ENCODE data around the gene SLC25A21.

The SLC25A21 gene

DNA sequence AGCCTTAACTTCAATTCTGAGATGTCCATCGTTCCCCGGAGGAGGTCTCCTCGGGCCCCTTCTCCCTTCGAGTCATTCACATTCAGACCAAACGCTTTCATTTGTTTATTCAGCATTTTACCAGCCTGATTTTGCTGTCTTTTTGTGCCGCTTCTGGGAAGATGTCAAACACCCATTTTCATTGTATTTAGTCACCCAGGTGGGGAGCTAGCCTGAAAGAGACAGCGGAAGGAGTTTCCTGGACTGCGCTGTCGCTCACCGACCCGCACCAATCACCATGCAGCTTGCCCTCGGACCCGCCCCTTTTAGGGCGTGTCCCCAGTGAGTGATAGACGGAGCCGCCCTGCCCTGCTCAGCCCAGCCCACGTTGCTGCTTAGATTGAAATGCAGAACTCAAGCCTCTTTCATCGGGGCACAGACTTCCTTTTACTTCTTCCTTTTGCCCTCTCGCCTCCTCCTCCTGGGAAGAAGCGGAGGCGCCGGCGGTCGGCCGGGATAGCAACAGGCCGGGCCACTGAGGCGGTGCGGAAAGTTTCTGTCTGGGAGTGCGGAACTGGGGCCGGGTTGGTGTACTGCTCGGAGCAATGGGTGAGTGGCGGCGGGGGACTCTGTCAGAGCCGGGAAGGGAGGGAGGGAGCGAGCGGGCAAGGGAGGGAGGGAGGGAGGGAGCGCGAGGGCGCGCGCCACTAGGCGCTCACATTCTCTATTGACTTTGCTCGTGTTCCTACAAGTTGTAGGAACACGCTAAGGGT lies 510.7 kb downstream of the SLC25A21 start, which contains the start of gene PAX9:
Gene PAX9 (plus strand): TSS at position 355 of the 752 bp plus-strand sequence. CDS start 230 bp downstream, at position 585.
- ATAC-seq (peak; percentile 58), DNase-seq (peak; percentile 46)

DNA sequence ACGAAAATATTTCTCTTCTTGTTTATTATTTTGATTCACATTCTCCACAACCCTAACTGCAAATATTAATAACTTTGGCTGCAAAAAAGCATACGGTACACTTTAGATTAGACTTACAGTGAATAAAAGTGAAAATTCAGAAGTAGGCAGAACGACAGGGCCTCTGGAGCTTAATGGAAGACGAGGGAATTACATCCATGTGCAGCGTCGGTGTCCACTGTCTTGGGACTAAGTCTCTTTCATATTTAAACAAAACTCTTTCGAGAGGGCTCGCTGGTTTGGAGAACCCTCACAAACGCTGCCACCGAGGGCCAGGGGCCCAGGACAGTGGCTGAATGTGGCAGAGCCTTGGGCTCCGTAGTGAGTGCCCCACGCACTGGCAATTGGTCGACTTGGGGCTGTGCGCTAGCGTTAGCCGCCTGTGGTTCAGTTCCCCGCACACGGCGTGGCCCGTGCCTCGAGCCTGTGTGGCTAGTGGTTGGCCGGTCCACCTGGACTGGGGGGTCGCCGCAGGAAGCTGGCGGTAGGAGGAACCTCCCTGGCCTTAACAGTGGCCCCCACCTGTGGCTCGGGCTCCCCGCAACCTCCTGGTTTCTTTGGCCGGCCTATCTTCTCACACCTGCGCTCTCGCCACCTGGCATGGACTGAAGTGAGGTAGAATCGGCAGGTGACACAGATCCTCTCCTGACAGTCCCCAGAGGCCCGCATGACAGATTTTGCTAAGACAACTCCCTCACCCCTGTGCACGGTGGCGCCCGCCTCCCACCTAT lies 511.5 kb downstream of the SLC25A21 start:
- ATAC-seq: no peak
- DNase-seq: no peak

DNA sequence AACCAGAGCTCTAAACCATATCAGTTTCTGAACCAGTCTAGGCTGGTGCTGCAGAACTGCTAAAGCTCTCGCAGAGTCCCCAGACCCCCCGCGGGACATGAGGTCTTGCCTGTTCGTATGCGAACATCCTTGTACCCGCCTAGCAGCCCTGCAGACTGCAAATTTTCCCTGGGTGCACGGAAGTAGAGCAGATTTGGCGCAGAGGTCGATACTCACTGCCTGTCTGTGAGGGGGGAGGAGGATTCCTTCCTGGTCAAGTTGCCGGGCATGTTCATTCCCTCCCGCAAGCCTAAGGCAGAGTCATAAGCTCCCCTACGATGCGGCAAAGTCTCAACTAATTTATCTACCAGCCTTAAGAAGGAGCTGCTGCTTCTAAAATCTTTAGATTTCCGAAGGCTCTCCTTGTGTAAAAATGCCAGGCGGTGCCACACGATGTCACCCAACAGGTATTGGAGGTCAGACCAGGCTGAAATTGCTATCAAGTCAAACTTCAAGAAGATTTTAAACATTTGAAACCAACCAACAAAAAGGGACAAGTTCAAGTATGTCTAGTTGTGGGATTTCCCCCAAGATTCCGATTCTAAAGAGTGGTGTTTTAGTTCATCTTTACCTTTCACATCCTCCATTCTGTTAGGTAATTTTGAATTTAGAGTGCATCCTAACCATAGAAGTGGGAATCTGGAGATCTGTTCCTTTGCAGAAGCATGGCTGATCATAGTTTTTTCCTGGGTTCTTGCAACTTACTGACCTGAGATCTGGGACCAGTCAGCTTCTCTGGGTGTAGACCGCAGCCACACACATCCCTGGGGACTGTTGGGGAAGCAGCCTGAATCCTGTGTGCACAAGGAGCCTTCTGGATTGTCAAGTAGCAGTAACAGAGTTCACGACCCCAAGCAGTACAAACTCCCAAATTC lies 512.3 kb downstream of the SLC25A21 start:
- ATAC-seq (no peak), DNase-seq (no peak)

DNA sequence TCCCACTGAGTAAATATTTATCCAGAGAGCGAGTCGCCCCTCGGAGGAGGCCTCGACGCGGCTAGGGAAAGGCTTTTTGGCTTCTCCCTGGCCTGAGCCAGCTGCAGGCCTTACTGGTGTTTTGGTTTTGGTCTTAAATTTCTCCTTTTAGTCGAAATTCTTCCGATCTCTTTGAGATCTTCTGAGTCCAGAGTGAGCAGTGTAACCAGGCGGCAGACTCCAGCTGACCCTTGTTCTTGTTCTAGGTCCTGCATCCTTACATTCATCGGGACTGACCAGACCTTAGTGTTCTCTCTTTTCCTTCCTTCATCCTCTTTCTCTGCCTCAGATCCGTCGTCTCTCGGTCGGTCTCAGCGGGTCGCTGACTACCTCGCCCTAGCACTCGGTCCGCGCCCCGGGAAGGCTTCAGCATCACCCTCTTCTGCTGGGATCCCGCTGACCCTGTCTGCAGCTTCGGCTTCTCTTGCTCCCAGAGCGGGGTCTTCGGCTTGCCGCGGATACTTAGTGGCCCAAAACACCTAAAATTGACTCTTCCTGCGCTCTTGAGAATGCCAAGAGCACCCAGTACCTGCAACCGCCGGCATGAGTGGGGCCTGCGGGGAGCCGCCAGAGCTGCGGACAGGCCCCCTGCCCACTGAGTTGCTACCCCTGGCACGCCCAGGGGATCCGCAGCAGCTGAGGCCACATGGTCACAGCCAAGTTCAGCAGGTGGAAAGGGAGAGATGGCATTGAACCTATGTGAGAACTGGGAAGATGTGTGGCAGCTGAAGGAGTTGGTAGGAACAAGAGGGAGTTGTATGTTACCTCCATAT lies 513.2 kb downstream of the SLC25A21 start:
- ATAC-seq (no peak), DNase-seq (no peak)

DNA sequence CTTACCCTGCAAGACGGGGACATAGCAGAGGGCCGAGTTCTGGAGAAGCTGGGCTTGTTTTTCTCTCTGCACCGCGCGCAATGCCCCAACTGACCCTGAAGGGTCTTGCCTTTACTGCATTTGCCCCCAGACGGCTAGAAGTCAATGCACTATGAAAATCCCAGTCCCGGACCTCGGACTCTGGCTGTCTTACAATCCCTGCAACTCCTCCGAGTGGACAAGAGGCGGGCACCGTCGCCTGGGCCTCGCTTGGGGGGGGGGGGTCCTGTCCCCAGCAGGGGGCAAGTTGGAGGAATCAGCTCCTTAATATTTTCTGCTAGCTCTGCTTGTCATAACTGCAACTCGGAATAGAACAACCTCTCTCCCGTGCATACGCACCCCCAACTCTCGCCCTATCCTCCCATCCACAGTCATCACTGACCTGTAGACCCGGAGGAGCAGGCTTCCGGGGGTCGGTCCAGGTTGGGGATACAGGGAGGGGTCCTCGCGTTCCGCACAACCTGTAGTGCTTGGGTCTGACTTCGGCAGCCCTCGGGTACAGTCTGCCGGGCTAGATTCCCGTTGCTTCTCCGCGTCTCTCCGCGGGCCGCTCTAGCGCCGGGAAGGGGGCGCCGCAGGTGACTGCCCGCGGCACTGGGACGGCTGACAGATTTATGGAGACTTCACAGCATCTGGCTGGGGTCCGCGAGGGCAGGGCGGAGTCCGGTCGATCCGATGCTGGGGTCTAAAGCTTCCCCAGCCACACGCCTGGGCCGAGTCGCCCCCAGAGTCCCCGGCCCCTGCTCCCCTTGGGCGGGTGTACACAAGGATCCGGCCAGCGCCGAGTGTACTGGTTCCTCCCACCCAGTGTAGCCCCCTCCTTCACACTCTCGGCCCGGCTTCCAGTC lies 514.0 kb downstream of the SLC25A21 start:
- ATAC-seq (no peak), DNase-seq (no peak)

DNA sequence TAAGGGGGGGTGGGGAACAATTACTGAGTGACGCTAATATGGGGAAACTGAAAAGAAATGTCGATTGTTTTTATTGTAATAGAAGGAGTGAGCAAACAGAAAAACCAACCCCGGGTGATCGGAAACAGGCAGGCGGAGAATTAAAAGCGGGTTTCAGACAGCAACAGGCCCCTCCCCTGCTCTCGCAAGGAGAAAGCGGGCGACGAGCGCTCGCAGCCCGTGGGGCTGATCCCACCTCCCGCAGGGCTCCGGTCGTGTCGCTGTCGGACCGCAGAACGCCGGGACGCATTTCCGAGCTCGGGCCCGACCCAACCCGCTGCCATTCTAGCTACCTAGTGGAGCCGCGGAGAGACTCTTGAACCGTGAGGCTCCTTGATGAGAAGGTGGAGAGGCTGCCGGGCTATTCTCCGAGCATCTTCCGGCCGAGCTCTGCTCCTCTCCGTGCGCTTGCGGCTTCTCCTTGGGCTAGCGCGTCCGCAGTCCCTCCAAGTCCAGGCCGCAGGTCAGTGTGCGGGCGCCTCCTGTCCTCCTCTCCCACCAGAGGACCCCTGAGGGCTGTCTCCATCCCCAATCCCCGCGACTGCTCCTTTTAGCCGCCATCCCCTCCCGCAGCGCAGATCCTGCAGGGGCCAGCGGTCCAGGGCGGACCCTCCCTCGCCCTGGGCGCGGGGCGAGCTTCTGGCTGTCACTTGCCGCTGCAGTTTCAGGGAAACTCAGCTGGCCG lies 514.8 kb downstream of the SLC25A21 start:
- ATAC-seq (no peak), DNase-seq (no peak)

DNA sequence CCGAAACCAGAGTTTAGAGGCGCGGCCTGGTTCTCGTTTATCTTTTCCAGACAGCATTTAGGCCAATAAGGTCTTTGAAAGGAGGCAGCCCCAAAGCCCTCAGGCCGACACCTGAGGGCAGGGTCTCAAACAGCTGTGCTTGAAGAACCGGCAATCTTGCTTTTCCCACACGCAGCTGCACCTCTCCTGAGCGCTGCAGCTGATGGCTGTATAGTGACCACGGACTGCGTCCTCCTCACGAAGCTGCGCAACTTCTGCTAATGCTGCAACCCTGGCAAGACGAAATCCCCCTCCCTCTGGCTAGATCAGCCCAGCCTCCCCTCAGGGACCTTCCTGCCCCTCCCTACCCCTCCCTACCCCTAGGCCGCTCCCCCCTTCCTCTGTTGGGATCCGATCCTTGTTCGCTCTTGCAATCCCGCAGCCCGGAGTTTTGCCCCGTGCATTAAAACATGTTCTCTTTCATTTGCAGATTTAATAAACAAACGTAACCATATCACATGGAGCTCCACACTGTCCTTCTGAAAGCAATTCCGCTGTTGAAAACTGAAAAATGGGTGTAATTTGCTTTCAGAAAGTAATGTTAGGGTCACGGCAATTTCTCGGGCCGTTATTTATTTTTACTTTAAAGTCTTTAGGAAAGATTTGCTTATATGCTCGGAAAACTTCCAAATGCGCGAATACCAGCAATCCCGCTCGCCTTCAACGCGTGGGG lies 515.6 kb downstream of the SLC25A21 start:
- no peak for DNase-seq

DNA sequence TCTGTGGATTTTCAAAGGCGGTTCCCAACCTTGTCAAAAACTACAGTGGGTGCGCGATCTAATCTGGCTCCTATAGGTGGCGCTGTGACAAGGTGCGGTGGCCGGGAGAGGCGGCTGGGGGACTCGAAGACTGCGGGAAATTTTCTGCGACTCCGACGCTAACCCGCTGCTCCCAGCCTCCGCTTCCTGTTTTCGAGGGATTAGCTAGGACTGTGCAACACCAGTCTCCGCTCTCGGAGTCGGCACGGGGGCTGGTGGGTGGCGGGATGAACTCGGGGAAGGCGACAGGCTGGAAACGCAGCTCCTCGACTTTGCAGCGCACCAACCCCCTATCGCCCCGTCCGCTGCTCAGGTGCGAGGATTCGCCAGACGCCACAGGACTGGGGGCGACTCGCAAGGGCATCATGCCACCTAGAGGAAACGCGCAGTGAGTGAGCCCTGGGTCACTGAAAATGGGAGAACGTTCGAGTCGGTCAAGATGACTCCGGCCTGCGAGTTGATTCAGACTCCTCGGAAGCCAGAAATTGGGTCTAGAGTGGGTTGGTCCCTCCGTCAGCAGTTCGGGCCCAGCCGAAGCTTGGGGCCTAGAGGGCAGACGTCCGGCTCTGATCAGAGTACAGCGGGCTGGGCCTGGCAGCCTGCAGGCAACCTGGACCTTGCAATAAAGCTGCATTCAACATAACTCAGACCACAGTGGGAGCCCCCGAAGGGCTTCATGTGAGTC lies 516.3 kb downstream of the SLC25A21 start:
- DNase-seq (peak; percentile 52), ATAC-seq (no peak)

More for the DNA sequence above, 515.6 kb downstream of the SLC25A21 start:
- no peak for ATAC-seq

DNA sequence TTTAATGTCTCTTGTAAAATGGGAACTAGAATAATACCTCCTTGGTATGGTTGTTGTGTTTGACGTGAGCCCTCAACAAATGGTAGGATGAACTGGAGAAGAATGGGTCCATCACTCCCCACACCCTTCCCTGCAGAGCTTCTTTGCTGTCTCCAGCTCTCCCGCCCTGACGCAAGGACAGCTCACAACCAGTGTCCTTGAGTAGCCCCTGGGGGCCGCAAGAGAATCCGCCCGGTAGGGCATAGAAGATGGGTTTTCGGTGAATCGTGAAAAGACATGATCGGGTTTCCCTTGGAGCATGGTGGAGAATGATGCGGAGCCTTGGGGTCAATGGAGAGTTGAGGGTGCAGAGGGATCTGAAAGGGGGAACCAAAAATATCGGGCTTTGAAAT lies 516.8 kb downstream of the SLC25A21 start:
- ATAC-seq (no peak), DNase-seq (no peak)

DNA sequence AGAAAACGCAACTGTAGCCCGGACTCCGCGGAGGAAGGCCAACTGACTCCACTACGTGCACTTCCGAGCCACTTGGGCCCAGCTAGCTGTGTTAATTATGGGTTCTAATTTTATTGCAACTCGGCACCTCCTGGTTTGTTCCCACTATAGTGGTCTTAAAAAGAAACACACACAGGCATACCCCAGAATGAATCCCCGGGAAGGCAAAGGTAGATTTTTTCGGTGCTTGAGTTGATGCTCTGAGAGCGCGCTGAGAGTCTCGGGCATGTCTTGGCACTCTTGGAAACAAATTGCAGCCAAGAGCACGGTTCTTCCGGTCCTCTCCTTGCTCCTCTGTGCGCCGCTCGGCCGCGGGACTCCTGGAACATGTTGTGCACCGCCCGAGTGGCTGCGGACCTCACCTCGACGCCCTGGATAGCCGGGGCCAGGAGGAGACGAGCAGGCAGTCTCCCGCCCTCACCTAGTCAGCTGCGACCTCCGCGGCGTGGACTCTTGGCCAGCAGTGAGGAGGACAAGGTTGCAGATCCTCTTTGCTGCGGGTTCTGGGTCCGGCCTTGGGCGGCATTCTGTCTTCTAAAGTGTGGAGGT lies 517.5 kb downstream of the SLC25A21 start:
- ATAC-seq (no peak), DNase-seq (no peak)

DNA sequence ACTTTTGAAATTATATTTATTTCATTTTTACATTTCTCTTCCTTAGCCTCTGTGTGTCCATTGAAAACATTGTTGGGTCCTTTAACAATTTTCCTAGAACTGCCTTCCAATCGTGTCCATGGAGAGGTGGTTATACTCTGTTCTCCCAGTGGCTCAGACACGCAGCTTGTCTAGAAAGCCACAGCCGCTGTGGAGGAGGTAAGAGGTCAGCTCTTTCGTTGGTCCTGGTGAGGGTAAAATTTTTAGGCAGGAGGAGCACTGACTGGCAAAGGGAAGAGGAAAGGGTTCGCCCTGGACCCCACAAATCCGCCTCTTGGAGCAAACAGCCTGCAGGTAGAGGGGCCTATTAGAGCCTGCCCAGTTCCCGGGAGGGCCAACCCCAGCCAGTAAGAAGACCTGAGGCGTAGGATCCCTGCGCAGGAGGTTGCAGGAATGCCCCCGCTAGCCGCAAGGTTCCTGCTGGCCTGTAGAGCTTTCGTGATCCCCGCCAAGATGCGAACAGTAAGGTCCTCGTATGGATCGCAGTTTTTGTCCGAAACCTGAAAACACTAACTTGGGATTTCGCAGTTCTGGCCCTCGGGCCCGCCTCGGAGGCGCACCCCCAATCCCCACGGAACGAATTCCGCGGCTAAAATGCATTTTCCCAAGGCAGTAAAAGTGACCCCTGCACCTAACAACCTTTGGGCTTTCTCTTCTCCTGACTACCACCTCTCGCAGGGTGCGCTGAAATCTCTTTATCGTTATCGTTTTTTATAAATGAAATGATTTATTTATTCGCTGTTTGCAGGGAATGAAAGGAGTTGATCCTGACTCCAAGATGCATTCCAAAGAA lies 518.2 kb downstream of the SLC25A21 start:
- DNase-seq: no peak
- ATAC-seq: no peak

DNA sequence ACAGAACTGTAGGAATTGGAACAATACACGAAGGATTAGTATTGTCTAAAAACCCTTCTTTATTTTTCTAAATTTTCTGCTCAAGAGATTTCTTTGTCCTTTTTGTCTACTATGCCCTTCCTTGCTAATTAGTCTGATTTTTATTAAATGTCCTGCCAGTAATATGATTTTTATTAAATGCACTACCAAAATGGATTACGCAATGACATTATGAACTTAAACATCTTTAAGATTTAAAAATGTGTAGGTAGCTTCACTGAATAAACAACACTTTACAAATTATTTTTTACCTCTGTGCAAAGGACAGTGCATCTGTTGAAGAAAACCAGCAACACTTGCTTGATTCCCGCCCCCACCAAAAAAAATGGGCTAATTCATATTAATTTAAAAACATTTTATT lies 519.0 kb downstream of the SLC25A21 start:
- ATAC-seq: no peak
- no peak for DNase-seq

DNA sequence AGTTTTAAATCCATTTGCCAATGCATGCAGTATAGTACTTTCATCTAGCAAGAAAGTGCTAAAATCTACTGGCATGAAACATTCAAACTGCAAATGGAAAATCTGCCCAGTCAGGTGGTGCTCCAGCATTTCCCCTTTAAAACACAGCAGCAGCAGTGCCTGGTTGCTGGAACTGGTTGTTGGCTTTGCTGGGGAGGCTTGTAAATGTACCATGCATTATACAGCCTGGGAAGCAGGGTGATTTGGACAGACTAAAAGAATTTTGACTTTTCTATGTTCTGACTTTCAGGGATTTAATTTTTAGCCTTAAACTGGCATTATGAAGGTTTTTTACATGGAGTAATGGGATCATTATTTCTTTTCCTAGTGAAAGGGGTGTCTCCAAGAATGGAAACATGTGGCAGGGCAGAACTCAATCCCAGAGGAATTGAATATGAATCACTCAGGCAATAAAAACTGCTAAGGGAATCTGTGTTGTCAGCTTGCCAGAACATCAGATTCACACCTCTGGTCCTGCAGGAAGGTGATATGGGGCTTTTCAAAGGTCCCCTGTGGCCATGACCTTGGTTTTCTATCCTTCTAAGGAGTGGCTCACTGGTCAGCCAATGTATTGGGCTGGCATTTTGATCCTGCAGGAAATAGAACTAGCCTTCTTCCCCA lies 519.7 kb downstream of the SLC25A21 start:
- ATAC-seq: no peak
- no peak for DNase-seq

DNA sequence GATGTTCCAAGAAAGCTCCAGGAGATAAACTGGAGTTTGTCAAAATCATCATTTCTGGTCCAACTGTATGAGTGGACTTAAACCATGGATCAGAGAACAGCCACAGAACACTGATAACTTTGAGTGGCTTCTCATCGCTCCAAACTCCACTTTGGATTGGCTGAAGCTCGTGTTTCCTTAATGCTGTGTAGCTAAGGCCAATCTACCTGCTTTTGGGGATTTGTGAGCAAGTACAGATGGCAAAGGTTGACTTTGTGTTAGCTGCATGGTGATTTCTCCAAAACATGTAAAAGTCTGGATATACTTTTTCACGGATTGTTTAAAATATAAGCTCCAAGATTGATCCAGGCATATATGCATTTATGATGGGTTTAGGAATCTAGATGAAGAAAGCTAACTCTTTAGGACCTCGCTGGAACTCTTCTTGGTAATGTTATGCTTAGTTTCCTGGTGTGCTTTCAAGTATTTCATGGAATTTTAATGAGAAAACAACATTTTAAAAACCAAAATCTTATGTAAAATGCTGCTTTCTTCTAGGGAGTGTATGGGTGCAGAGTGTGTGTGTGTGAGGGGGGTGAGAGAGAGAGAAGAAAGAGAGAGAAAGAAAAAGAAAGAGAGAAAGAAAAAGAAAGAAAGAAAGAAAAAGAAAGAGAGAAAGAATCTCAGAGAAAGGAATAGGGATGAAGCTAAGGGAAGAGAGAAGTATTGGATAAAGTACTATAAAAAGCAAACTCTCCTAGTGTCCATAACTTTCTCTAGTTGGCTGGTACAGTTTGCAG lies 522.3 kb downstream of the SLC25A21 start:
- ATAC-seq: no peak
- no peak for DNase-seq

DNA sequence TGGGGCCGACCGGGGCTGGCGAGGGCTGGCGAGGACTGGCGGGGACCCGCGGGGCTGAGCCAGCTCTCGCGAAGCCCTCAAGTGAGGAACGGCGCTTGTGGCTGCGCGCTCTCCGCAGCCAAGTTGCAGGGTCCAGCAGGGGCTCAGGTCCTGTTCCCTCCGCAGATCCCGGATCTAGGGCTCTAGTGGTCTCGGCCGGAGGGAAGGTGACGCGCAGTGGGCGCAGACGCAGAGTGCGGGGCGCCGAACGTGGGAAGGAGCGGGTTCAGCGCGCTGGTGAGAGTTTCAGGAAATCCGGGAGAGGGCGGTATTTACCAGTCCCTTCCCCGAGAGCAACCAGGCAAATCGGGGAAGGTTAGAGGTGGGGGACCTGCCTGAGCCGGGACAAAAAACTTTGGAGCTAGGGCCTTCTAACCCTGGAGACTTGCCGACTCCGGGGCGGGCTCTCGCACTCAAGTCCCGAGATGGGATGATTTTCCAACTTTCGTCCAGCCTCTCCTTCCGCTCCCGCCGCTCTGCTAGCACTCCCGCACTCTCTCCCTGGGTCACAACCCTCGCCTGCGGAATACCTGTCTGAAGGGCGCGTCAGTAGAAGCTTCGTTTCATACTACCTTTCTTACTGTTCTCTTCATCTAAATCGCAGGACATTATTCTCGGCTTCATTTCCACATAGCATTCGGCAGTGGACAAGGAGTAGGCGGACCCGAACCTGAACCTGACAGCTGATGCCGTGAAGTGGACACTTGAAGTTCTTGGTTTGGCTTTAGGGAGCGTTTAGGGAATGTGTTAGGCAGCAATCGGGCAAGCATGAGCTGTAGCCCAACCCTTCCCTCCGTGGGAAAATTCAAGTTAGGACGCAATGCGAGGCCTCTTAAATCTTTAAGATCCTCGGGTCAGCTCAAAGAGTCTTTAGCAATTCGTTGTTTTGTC lies 524.3 kb downstream of the SLC25A21 start:
- ATAC-seq: peak; percentile 6
- DNase-seq: no peak

Data from stimulated activated naive CD8-positive, alpha-beta T cell treated with anti-CD3 and anti-CD28 coated beads, Interleukin-15, Interleukin-2, amounts not matched to agents 100 U/mL and 50 U/mL, for 24 hours (primary cell).